ENCODE data around the gene ESRRB.

Gene ESRRB

DNA sequence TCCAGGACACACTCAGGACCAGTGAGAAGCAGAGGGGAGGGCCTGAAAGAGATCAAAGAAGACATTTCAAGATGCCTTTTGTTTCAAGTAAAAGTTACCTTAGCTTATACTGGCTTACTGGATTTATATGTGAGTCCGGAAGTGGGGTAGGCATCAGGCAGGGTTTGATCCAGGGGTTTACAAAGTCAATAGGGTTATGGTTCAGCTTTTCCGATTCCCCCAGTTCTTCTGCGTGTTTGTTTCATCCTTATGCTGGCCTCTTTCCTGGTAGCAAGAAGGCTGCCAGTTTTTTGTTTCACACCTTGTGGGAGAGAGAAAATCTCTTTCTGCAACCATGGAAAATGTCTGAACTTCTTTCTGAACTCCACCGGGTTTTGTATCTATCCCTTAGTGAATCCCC, 126.3 kb downstream of the ESRRB start:
- 91 to 97% methylated on average over 4 of the region's 4 CpGs for WGBS, 2 experiments
- no peak overlapping the region for H3K4me3 ChIP-seq (ENCODE audit: insufficient read depth, low read depth, low read length)
- H3K27ac ChIP-seq (ENCODE audit: insufficient read depth, low read depth, low read length, poor library complexity, severe bottlenecking), result no peak overlapping the region
- no peaks in the 10 kb centered on the region for H3K9me3 ChIP-seq (ENCODE audit: control insufficient read depth, low read length)
- H3K4me1 ChIP-seq (ENCODE audit: control insufficient read depth, insufficient read depth, low read length), result no peaks in the 10 kb centered on the region
- no peaks in the 10 kb centered on the region for H3K36me3 ChIP-seq (ENCODE audit: control insufficient read depth, insufficient read depth, low read length)
- H3K27me3 ChIP-seq (ENCODE audit: control insufficient read depth, insufficient read depth, low read length, poor library complexity, severe bottlenecking), result no peaks in the 10 kb centered on the region

- Histone ChIP-seq H3K9me3 (ENCODE audit: control insufficient read depth, low read length) (no peaks in the 10 kb centered on the region), H3K36me3 (ENCODE audit: control insufficient read depth, insufficient read depth, low read length) (no peaks in the 10 kb centered on the region), H3K4me1 (ENCODE audit: control insufficient read depth, insufficient read depth, low read length) (no peaks in the 10 kb centered on the region), H3K27me3 (ENCODE audit: control insufficient read depth, insufficient read depth, low read length, poor library complexity, severe bottlenecking) (no peaks in the 10 kb centered on the region), H3K4me3 (ENCODE audit: insufficient read depth, low read depth, low read length) (no peak overlapping the region), H3K27ac (ENCODE audit: insufficient read depth, low read depth, low read length, poor library complexity, severe bottlenecking) (no peak overlapping the region)
- 98 to 100% methylated on average over 1 to 2 of the region's 3 CpGs for WGBS, 2 experiments
Observed at GRCh38 chr14:76502638-76503037, 126.7 kb downstream of the ESRRB start.

DNA sequence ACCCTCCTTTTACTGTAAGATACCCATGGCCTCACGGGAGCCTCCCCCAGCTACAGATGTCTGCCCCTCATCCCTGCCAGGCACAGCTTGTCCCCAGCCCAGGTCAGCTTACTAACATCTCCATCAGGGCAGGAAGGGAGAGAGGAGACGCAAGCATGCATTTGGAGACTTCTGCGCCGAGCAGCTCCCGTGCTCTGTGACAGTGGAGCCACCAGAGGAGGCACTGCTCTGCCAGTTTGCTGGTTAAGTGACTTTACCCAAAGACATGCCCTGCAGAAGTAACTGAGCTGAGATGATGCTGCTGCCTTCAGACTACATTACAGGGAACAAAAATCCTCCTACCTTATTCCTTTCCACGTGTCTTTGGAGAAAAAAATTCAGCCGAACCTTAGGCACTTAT, 133.4 kb downstream of the ESRRB start:
- WGBS, 2 experiments, result 81 to 85% methylated on average over 7 of the region's 7 CpGs
- no peak overlapping the region for H3K27ac ChIP-seq (ENCODE audit: insufficient read depth, low read depth, low read length, poor library complexity, severe bottlenecking)
- no peaks in the 10 kb centered on the region for H3K36me3 ChIP-seq (ENCODE audit: control insufficient read depth, insufficient read depth, low read length)
- peaks cover 10% of the 10 kb centered on the region for H3K4me1 ChIP-seq (ENCODE audit: control insufficient read depth, insufficient read depth, low read length)
- no peaks in the 10 kb centered on the region for H3K27me3 ChIP-seq (ENCODE audit: control insufficient read depth, insufficient read depth, low read length, poor library complexity, severe bottlenecking)
- no peak overlapping the region for H3K4me3 ChIP-seq (ENCODE audit: insufficient read depth, low read depth, low read length)
- H3K9me3 ChIP-seq (ENCODE audit: control insufficient read depth, low read length), result no peaks in the 10 kb centered on the region

DNA sequence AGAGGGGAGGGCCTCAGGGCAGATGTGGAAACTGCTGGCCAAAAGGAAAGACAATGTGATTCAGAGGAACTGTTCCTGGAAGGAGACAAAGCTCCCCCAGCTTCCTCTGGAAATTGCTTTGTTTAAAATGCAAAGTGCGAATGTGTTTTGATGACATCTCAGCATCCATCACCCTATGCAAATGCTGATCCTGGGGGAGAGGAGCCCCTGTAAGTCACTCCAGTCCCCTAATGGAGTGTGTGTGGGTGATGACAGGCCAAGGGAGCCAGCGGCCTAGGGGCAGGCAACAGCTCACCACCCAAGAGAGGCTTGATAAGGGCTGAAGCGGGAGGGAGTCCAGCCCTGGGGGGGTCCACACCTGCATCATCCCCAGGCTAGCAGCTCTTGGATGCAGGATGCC, 134.2 kb downstream of the ESRRB start:
- Histone ChIP-seq H3K4me1 (ENCODE audit: control insufficient read depth, insufficient read depth, low read length) (peaks cover 10% of the 10 kb centered on the region), H3K27ac (ENCODE audit: insufficient read depth, low read depth, low read length, poor library complexity, severe bottlenecking) (no peak overlapping the region), H3K9me3 (ENCODE audit: control insufficient read depth, low read length) (no peaks in the 10 kb centered on the region), H3K4me3 (ENCODE audit: insufficient read depth, low read depth, low read length) (no peak overlapping the region), H3K36me3 (ENCODE audit: control insufficient read depth, insufficient read depth, low read length) (no peaks in the 10 kb centered on the region), H3K27me3 (ENCODE audit: control insufficient read depth, insufficient read depth, low read length, poor library complexity, severe bottlenecking) (no peaks in the 10 kb centered on the region)
- WGBS, 2 experiments, result 69 to 73% methylated on average over 3 of the region's 3 CpGs

DNA sequence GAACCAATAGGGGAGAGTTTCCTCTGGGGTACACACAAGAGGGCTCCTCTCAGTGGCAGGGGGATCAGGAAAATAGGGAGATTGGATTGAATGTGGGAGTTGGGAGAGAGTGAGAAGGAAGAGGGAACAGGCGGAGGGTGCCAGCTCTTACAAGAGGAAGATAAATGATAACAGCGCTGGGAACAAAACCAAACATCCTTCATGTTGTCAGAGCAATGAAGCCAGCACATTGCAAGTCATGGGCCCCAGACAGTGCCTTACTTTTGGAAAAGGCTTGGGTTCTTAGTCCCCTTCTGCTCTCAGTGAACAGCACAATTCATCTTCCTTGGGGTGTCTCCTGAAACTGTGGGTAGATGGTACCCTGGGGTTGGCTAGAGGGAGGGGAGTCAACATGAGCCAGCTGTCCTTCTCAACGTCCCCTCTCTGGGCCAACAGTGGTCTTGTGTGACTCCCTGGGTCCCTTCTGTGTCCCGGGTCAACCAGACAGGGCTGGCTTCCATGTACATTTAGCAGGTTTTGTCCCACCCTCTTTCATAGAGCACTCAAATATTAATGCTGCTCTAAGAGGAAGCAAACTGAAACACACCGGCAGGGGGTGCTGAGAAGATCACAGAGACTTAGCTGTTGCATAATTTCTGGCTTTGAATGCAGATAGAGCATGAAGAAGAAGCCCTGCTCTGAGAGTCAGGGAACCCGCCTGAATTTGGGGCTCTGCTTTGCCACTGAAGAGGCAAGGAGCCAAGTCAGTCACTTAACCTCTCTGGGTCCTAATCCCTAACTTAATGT, 138.5 kb downstream of the ESRRB start:
- Histone ChIP-seq H3K27ac (ENCODE audit: insufficient read depth, low read depth, low read length, poor library complexity, severe bottlenecking) (no peak overlapping the region), H3K4me1 (ENCODE audit: control insufficient read depth, insufficient read depth, low read length) (peaks cover 10% of the 10 kb centered on the region), H3K9me3 (ENCODE audit: control insufficient read depth, low read length) (no peaks in the 10 kb centered on the region), H3K27me3 (ENCODE audit: control insufficient read depth, insufficient read depth, low read length, poor library complexity, severe bottlenecking) (no peaks in the 10 kb centered on the region), H3K36me3 (ENCODE audit: control insufficient read depth, insufficient read depth, low read length) (no peaks in the 10 kb centered on the region), H3K4me3 (ENCODE audit: insufficient read depth, low read depth, low read length) (no peak overlapping the region)
- WGBS, 2 experiments, result 85 to 88% methylated on average over 6 of the region's 6 CpGs

DNA sequence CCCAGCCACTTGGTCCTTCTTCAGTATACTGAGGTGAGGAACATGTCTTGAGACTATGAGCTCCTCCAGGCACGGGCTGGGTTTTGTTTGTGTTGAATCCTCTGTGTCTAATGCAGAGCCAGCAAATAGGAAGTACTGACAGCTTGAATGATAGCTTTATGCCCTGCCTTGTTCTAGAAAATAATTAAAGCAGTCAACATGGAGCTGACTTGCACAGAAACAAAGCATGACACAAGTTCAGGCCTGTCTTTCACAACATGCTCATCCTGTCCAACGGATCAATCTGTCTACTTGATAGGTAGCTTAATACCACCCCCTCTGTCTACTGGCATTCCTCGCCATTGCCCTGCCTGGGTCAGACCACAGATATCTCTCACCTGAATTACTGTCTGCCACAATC, 140.9 kb downstream of the ESRRB start:
- no peaks in the 10 kb centered on the region for H3K9me3 ChIP-seq (ENCODE audit: control insufficient read depth, low read length)
- no peak overlapping the region for H3K4me3 ChIP-seq (ENCODE audit: insufficient read depth, low read depth, low read length)
- H3K27ac ChIP-seq (ENCODE audit: insufficient read depth, low read depth, low read length, poor library complexity, severe bottlenecking), result no peak overlapping the region
- 89 to 90% methylated on average over 3 of the region's 3 CpGs for WGBS, 2 experiments
- H3K4me1 ChIP-seq (ENCODE audit: control insufficient read depth, insufficient read depth, low read length), result no peaks in the 10 kb centered on the region
- no peaks in the 10 kb centered on the region for H3K27me3 ChIP-seq (ENCODE audit: control insufficient read depth, insufficient read depth, low read length, poor library complexity, severe bottlenecking)
- H3K36me3 ChIP-seq (ENCODE audit: control insufficient read depth, insufficient read depth, low read length), result no peaks in the 10 kb centered on the region

- Histone ChIP-seq H3K4me3 (ENCODE audit: insufficient read depth, low read depth, low read length) (no peak overlapping the region), H3K27ac (ENCODE audit: insufficient read depth, low read depth, low read length, poor library complexity, severe bottlenecking) (no peak overlapping the region), H3K4me1 (ENCODE audit: control insufficient read depth, insufficient read depth, low read length) (no peaks in the 10 kb centered on the region), H3K9me3 (ENCODE audit: control insufficient read depth, low read length) (no peaks in the 10 kb centered on the region), H3K27me3 (ENCODE audit: control insufficient read depth, insufficient read depth, low read length, poor library complexity, severe bottlenecking) (no peaks in the 10 kb centered on the region), H3K36me3 (ENCODE audit: control insufficient read depth, insufficient read depth, low read length) (no peaks in the 10 kb centered on the region)
- WGBS, 2 experiments, result 82% methylated on average over 4 of the region's 4 CpGs; no CpG with 5 or more reads in 1 of the 2 experiments
Observed at GRCh38 chr14:76518366-76518765, 142.4 kb downstream of the ESRRB start.

DNA sequence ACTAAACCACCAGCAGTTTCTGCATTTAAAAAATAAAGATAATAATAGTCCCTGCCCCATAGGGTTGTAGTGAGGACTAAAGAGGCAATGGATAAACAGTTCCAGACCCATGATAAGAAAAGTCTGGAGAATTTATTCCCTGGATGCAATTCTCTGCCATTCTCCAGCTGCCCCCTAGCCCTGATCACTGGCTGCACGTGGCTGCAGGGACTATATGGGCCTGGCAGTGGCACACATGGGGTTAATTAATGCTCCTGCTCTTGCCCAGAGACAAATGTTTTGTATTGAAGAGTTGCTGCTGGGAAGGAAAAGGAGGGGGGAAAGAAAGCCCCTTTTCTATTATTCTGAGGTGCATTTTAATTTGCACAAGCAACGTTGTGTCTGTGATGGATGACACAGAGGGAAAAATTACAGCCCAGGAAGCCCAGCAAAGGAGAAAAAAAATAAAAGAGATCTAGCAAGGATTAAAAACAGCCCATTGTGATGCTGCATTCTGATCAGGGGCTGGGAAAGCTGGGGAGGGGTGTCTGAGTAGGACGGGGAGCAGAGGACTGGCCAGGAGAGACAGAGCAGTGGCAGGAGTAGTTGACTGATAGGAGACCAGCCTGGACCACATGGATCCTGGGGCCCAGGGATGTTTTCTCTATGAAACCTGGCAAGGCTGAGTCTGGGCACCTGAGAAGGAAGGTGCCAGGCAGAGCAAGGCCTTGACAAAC, 149.3 kb downstream of the ESRRB start:
- no peak overlapping the region for H3K4me3 ChIP-seq (ENCODE audit: insufficient read depth, low read depth, low read length)
- 5 to 12% methylated on average over 3 of the region's 3 CpGs for WGBS, 2 experiments
- no peaks in the 10 kb centered on the region for H3K36me3 ChIP-seq (ENCODE audit: control insufficient read depth, insufficient read depth, low read length)
- H3K27ac ChIP-seq (ENCODE audit: insufficient read depth, low read depth, low read length, poor library complexity, severe bottlenecking), result no peak overlapping the region
- H3K9me3 ChIP-seq (ENCODE audit: control insufficient read depth, low read length), result no peaks in the 10 kb centered on the region
- H3K27me3 ChIP-seq (ENCODE audit: control insufficient read depth, insufficient read depth, low read length, poor library complexity, severe bottlenecking), result no peaks in the 10 kb centered on the region
- peaks cover 8% of the 10 kb centered on the region for H3K4me1 ChIP-seq (ENCODE audit: control insufficient read depth, insufficient read depth, low read length)

- Histone ChIP-seq H3K9me3 (ENCODE audit: control insufficient read depth, low read length) (no peaks in the 10 kb centered on the region), H3K4me3 (ENCODE audit: insufficient read depth, low read depth, low read length) (no peak overlapping the region), H3K36me3 (ENCODE audit: control insufficient read depth, insufficient read depth, low read length) (no peaks in the 10 kb centered on the region), H3K27ac (ENCODE audit: insufficient read depth, low read depth, low read length, poor library complexity, severe bottlenecking) (no peak overlapping the region), H3K4me1 (ENCODE audit: control insufficient read depth, insufficient read depth, low read length) (peaks cover 3% of the 10 kb centered on the region), H3K27me3 (ENCODE audit: control insufficient read depth, insufficient read depth, low read length, poor library complexity, severe bottlenecking) (no peaks in the 10 kb centered on the region)
- WGBS, 2 experiments, result 92 to 94% methylated on average over 3 of the region's 3 CpGs
Observed at GRCh38 chr14:76531085-76531484, 155.1 kb downstream of the ESRRB start.

GRCh38 chr14:76531821-76532318, 155.9 kb downstream of the ESRRB start:
- 87 to 88% methylated on average over 15 of the region's 15 CpGs for WGBS, 2 experiments

More at GRCh38 chr14:76531821-76532318, 155.9 kb downstream of the ESRRB start:
- H3K27me3 ChIP-seq (ENCODE audit: control insufficient read depth, insufficient read depth, low read length, poor library complexity, severe bottlenecking), result no peaks in the 10 kb centered on the region
- H3K4me3 ChIP-seq (ENCODE audit: insufficient read depth, low read depth, low read length), result no peak overlapping the region
- H3K36me3 ChIP-seq (ENCODE audit: control insufficient read depth, insufficient read depth, low read length), result no peaks in the 10 kb centered on the region
- no peak overlapping the region for H3K27ac ChIP-seq (ENCODE audit: insufficient read depth, low read depth, low read length, poor library complexity, severe bottlenecking)
- no peaks in the 10 kb centered on the region for H3K9me3 ChIP-seq (ENCODE audit: control insufficient read depth, low read length)
- H3K4me1 ChIP-seq (ENCODE audit: control insufficient read depth, insufficient read depth, low read length), result peaks cover 3% of the 10 kb centered on the region

All from ectodermal cell (in vitro differentiated cells).